GM18867 (cell line): ENCODE measurements around the gene FAM124A.
A peak's percentile ranks its signal among the peaks of the same experiment; 100 is the strongest.
"Not testable (repeated sequence)": the region's sequence is repeated elsewhere in the genome, so short reads cannot be mapped to it uniquely, and the experiment has no call there.

ENCODE experiments used
- ATAC-seq: cut with Tn5 transposase; IDR thresholded peaks from one replicate; pipeline ENCODE4 v1.9.1; 2021; ENCODE audit warnings: mild to moderate bottlenecking, moderate library complexity; ENCODE audit not compliant: unreplicated experiment

The FAM124A gene

GRCh38 chr13:51266642-51267041 lies 44.4 kb downstream of the FAM124A start:
- ATAC-seq = no peak

GRCh38 chr13:51267622-51268021 lies 45.4 kb downstream of the FAM124A start:
- no peak for ATAC-seq

- no peak for ATAC-seq
Observed at GRCh38 chr13:51269039-51269438, 46.8 kb downstream of the FAM124A start.

- no peak for ATAC-seq
Observed at GRCh38 chr13:51270623-51271415, 48.6 kb downstream of the FAM124A start.

GRCh38 chr13:51271528-51272085 lies 49.4 kb downstream of the FAM124A start:
- ATAC-seq = no peak

GRCh38 chr13:51275101-51275500 lies 52.9 kb downstream of the FAM124A start:
- ATAC-seq = no peak

GRCh38 chr13:51276636-51277035 lies 54.4 kb downstream of the FAM124A start:
- no peak for ATAC-seq

GRCh38 chr13:51277928-51278327 lies 55.7 kb downstream of the FAM124A start:
- ATAC-seq = no peak

GRCh38 chr13:51278426-51279130 lies 56.4 kb downstream of the FAM124A start:
- ATAC-seq = no peak

GRCh38 chr13:51280379-51280940 lies 58.3 kb downstream of the FAM124A start:
- ATAC-seq = no peak

GRCh38 chr13:51282322-51282721 lies 60.1 kb downstream of the FAM124A start:
- ATAC-seq = no peak

- not testable (repeated sequence) for ATAC-seq
Observed at GRCh38 chr13:51282923-51283322, 60.7 kb downstream of the FAM124A start.

- ATAC-seq = no peak
Observed at GRCh38 chr13:51283371-51283770, 61.2 kb downstream of the FAM124A start.

- no peak for ATAC-seq
Observed at GRCh38 chr13:51284339-51284738, 62.1 kb downstream of the FAM124A start.

- ATAC-seq = peak; percentile 74
Observed at GRCh38 chr13:51286135-51287002, 64.2 kb downstream of the FAM124A start.

- no peak for ATAC-seq
Observed at GRCh38 chr13:51287758-51288157, 65.6 kb downstream of the FAM124A start.

GRCh38 chr13:51288254-51288653 lies 66.1 kb downstream of the FAM124A start:
- ATAC-seq = not testable (repeated sequence)

- no peak for ATAC-seq
Observed at GRCh38 chr13:51291341-51291740, 69.1 kb downstream of the FAM124A start.

GRCh38 chr13:51292000-51292565 lies 69.9 kb downstream of the FAM124A start:
- no peak for ATAC-seq

- no peak for ATAC-seq
Observed at GRCh38 chr13:51297556-51297955, 75.4 kb downstream of the FAM124A start.
